NCI-H2227 treated with DMSO at 0.1 percent for 48 hours (cell line): Measurements from ENCODE around the gene KRTAP13-3.

ENCODE experiments used
- DNase-seq: peaks from one replicate; lab custom pipeline; 2025; lab: John Stamatoyannopoulos, UW

KRTAP13-3 gene

GRCh38 chr21:30425826-30426225, at the start of gene KRTAP13-3:
KRTAP13-3 (minus strand) TSS chr21:30425926; CDS start chr21:30425912, 14 bp downstream.
- no peak for DNase-seq

GRCh38 chr21:30468900-30469714, 43.4 kb upstream of the KRTAP13-3 start:
- no peak for DNase-seq

GRCh38 chr21:30463713-30464112, 38.0 kb upstream of the KRTAP13-3 start:
- DNase-seq = no peak

GRCh38 chr21:30448514-30448913, 22.8 kb upstream of the KRTAP13-3 start:
- DNase-seq = no peak

- DNase-seq = no peak
Measured at GRCh38 chr21:30447056-30447455, 21.3 kb upstream of the KRTAP13-3 start.

- no peak for DNase-seq
Measured at GRCh38 chr21:30444204-30444603, 18.5 kb upstream of the KRTAP13-3 start.

GRCh38 chr21:30443226-30443625, 17.5 kb upstream of the KRTAP13-3 start:
- DNase-seq = no peak

GRCh38 chr21:30439975-30440374, 14.2 kb upstream of the KRTAP13-3 start, which contains the start of gene KRTAP15-1:
KRTAP15-1 (plus strand) TSS chr21:30440275; CDS start chr21:30440328, 53 bp downstream.
- DNase-seq = no peak

GRCh38 chr21:30437010-30437565, 11.4 kb upstream of the KRTAP13-3 start:
- DNase-seq = no peak

GRCh38 chr21:30434033-30434631, 8.4 kb upstream of the KRTAP13-3 start:
- no peak for DNase-seq

GRCh38 chr21:30430170-30430655, 4.5 kb upstream of the KRTAP13-3 start, which contains the start of gene KRTAP13-4:
KRTAP13-4 (plus strand) TSS chr21:30430220; CDS start chr21:30430276, 56 bp downstream.
- no peak for DNase-seq

GRCh38 chr21:30426731-30427130, 1.0 kb upstream of the KRTAP13-3 start:
- no peak for DNase-seq

GRCh38 chr21:30415993-30416392, 9.7 kb downstream of the KRTAP13-3 start:
- DNase-seq = no peak

GRCh38 chr21:30408782-30409494, 16.8 kb downstream of the KRTAP13-3 start:
- DNase-seq = no peak

GRCh38 chr21:30395731-30396130, 30.0 kb downstream of the KRTAP13-3 start, which contains the start of gene KRTAP13-1:
KRTAP13-1 (plus strand) TSS chr21:30396031; CDS start chr21:30396087, 56 bp downstream.
- no peak for DNase-seq

GRCh38 chr21:30391492-30392025, 34.2 kb downstream of the KRTAP13-3 start:
- DNase-seq = no peak

GRCh38 chr21:30382201-30382600, 43.5 kb downstream of the KRTAP13-3 start:
- no peak for DNase-seq
